Renal cortical epithelial cell (primary cell): ENCODE results near the gene OR52J3. TPM values are rescaled to one million over a fixed set of nuclear protein-coding genes. Genes with fewer than 3 reads are reported as not detected.
"Not testable (repeated sequence)": the region's sequence is repeated elsewhere in the genome, so short reads cannot be mapped to it uniquely, and the experiment has no call there.

ENCODE experiments used
- DNase-seq: peaks from one replicate; pipeline ENCODE4 v3.0.0-alpha.2; 2011; ENCODE audit warnings: low read depth
- total RNA-seq: library from RNA; depleted of rRNA; stranded (reverse); fragments of >200 nt; gene quantifications from 2 replicates; pipeline ENCODE4 v1.2.3, GENCODE V29; 2014

OR52J3 gene
- not detected in 2 replicates for total RNA-seq

DNA sequence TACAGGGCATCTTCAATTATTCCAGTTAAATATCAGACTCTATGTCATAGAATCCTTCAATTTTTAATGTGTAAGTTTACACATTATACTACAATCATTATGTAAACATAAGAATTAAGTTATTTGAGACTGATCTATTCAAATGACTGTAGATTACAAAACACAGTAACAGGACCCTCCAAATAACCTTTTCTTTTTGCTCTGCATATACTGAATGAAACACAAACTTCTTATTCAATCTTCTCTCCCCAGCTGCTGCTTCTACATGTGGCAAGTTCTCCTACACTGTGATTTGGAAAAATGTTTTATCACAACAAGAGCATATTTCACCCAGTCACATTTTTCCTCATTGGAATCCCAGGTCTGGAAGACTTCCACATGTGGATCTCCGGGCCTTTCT lies at the start of gene OR52J3:
Gene OR52J3 (plus strand): TSS at position 301 of the 400 bp plus-strand sequence. CDS start 0 bp downstream, at position 301.
- DNase-seq = no peak

DNA sequence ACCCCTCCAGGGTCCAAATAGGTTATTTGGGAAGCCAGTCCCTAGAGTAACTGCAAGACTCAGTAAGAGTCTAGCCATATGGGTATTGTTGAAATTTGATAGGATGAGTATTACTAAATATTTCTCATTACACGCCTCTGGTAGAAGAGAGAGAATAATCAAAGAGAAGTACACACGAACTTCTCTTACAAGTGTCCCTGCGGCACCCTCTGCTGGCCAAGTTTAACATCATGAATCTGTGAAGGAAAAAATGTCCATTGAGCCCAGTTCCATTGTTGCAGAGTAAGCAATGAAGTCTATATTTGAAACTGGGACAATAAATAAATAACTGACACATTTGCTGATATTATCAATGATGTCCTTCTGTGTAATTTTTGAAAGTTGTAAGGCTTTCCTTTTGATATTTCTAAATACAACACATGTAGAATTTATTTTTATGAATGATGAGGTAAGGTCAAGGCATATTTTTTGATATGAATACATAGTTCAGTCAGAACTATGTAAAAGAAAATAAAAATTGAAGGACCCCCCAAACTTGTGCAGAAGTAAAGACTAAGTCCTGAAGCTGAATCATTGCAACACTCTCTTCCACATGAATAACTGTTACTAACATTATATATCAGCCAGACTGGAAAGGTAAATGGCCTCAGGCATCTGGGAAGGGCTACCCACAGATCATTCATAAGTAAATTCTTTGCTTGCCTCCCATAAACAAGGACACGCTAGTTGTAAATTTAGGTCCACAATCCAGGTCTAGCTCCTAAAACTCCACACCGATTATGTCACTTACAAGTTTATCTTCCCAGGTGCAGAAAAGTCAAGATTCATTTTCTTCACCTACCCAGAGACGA lies 41.7 kb upstream of the OR52J3 start:
- DNase-seq = peak; percentile 58

DNA sequence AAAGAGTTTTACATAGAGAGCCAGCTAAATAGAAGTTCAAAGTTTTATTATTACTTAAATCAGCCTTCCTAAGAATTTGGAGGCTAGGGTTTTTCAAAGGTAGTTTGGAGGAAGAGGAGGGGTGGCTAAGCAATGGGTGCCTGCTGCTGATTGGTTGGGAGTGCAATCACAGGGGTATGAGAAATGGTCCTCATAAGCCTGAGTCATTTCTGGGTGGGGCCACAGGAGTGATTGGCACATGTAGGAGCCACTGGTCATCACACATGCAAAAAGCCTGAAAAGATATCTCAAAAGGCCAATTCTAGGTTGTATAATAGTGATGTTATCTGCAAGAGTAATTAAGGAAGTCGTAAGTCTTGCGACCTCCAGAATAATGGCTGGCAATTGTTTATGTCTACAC lies 38.8 kb upstream of the OR52J3 start:
- DNase-seq = no peak

DNA sequence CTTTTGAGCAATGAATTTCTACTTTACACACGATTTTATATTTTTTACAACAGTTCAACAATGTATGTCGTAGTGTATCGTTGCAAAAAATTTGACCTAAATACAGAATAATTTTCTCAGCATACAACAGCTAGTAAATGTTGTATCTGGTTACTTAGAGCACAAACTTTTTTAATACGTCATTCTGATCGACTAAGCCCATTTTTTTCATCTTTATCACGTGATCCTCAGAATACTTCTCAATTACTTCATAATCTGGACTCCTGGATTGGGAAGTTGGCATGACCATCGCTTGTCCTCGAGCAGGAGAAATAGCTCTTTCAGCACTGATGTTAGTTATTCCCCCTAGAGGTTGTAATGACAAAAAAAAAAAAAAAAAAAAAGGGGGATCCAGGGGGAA lies 35.1 kb upstream of the OR52J3 start:
- DNase-seq = no peak

DNA sequence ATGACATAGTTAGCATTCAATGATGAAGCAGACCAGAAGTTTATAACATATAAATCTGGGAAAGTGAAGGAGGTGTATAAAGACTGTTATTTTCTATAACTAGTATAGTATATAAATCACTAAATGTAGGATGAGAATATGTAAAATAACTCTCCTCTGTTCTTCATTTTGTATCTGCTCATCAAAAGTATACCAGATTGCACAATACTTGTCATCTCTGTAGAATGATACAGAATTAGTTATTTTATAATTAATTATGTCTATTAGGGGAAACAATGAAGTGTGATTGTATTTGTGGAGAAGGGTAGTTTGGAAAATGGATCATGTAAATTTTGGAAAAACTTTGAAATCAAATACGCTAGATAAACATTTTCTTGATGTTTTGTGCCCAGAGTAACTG lies 33.3 kb upstream of the OR52J3 start:
- no peak for DNase-seq

DNA sequence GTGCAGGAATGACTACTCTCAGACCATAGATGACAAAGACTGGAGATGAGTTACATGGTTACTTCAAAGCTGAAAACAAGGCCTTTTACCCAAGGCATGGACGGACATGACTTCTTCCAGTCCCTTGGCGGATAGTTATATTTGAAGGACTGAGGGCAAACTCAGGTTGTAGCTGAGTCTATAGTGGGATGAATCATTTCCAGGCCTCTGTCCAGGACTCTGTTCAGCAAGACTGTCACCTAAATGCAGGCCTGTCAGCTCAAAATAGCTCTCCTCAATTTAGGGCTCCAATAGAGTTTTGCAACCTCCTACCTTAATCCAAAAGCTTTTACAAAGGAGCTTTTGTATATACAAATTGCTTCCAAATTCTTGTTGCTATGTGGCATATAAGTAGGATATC lies 24.3 kb upstream of the OR52J3 start:
- DNase-seq = no peak

DNA sequence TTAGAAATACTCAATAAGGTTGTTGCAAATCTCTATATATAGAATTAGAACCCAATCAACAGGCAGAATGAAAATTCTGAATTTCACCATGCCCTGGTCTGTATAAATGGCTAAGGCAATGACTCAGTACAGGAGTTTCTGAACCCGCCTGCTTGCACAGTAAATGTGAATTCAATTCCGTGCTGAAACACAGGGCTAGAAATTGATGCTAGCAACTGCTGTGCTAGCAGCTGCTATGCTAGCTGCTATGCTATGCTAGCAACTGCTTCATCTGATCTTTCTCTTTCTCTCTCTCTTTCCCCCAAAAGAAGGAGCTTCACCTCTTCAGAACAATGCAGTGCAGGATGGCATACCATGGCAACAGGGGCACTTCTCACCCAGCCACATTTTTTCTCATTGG lies 9.7 kb upstream of the OR52J3 start:
- no peak for DNase-seq

DNA sequence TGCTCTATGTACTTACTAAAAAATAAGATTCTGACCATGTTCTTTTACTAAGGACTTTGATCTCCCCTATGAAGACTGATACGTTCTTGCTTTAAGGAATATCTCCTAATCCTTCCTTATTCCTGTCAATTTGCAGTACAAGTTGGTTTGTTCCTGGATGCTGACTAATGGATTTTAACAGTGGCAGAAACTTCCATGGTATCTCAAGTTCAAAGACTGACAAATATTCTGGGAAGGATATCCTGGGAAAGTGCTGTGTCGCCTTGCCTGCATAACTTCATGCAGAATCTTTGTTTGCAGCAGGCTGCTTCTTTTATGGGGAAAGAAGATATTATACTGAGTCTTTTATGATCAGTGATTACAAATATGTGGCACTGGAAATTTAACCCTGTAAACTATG lies 8.4 kb upstream of the OR52J3 start:
- no peak for DNase-seq

DNA sequence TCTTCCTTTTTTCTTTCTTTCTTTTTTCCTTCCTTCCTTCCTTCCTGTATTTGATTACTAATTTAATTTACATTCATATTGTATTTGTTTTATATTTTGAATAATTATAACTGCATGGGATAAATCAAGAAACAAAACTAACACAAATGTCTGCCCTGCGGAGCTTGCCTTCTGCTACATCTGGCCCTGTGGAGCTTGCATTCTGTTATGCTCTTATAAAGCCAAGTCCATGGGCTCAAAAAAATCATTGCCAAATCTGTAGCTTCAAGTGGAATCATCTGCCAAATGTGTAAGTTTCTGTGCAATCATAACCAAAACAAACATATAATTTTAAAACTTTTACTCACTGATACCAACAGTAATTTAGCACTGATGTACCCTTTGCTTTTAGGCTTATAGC lies 8.0 kb upstream of the OR52J3 start:
- DNase-seq = no peak

DNA sequence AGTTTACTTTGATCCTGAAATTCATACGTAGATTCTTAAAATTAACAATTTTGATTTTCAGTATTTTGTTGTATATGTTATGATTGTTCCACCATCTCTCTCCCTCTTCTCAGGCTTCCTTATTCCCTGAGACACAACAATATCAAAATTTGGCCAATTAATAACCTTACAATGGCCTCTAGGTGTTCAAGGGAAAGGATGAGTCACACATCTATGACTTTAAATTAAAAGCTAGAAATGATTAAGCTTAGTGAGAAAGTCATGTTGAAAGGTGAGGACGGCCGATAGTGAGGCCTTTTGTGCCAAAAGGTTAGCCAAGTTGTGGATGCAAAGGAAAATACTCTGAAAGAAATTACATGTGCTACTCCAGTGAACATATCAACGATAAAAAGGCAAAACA lies 5.5 kb upstream of the OR52J3 start:
- peak; percentile 54 for DNase-seq

DNA sequence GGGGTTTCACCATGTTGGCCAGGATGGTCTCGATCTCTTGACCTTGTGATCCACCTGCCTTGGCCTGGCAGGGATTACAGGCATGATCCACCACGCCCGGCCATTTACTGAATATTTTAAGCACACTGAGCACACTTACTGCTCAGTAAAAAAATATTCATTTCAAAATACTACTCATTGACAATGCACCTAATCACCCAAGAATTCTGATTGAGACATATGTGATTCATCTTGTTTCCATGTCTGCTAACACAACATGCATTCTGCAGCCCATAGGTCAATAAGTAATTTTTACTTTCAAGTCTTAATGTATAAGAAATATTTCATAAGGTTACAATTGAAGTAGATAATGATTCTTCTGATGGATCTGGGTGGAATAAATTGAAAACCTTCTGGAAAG lies 4.2 kb upstream of the OR52J3 start:
- DNase-seq = no peak

DNA sequence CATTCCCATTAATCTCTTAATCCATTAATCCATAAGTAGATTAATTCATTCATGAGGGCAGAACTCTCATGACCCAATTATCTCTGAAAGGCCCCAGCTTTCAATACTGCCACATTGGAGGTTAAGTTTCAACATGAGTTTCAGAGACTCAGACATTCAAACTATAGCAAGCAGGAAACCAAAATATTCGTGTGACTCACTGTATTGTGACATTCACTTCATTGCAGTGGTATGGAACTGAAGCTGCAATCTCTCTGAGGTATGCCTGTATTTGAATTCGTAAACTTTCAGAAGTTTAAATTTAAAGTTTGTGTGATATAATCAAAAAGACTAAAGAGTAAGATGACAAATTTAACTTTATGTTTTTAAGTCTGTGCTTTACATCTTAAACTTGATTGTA lies 2.9 kb upstream of the OR52J3 start:
- peak; percentile 43 for DNase-seq

DNA sequence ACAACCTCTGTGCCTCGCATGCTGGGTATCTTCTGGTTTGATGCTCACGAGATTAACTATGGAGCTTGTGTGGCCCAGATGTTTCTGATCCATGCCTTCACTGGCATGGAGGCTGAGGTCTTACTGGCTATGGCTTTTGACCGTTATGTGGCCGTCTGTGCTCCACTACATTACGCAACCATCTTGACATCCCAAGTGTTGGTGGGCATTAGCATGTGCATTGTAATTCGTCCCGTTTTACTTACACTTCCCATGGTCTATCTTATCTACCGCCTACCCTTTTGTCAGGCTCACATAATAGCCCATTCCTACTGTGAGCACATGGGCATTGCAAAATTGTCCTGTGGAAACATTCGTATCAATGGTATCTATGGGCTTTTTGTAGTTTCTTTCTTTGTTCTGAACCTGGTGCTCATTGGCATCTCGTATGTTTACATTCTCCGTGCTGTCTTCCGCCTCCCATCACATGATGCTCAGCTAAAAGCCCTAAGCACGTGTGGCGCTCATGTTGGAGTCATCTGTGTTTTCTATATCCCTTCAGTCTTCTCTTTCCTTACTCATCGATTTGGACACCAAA lies 516 bp downstream of the OR52J3 start:
- no peak for DNase-seq

DNA sequence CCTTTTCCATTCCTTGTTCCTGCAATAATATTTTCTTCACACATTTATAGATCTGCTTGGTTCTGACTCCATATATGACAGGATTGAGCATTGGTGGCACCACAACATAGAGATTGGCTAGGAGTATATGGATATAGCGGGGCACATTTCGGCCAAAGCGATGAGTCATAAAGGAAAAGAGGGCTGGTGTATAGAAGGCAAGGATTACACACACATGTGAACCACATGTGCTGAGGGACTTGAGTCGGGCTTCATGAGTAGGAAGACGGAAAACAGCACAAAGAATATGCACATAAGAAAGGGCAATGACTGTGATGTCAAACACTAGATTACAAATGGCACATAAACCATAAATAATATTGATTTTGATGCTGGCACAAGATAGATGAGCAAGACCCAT lies 12.4 kb downstream of the OR52J3 start:
- not testable (repeated sequence) for DNase-seq

DNA sequence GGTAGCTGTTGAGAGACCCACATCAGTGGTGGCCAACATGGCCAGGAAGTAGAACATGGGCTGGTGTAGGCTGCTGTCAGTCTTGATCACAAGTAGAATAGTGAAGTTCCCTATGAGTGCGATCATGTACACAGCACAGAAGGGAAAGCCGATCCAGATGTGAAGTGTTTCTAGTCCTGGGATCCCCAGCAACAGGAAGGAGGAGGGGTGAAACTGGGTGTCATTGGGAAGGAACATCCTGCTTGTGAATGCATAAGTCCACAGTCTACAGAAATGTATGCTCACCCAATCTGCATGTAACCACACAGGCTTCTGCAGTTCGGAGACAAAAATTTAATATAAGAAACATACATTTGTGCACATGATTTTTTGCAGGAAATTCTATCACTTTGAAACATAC lies 13.1 kb downstream of the OR52J3 start, which contains the start of gene OR52E2:
Gene OR52E2 (minus strand): TSS at position 237 of the 400 bp plus-strand sequence. CDS start 0 bp downstream, at position 237.
- no peak for DNase-seq

DNA sequence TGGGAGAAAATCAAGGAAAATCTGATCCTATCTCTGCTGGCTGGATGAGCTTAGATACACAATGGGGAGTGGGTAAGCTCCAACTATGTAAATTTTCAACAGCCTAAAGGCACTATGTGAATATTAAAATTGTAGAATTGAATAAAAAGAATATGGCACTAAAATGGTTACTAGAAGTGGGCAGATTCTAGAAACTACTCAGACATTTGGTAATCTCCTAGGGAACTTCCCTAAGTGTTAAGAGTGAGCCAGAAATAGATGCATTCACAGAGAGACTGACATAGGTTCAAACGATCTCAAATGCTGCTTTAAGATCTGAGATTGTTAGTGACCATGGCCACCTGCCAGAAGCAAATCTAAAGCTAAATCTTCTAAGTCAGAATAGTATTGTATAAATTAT lies 18.7 kb downstream of the OR52J3 start:
- DNase-seq = no peak

DNA sequence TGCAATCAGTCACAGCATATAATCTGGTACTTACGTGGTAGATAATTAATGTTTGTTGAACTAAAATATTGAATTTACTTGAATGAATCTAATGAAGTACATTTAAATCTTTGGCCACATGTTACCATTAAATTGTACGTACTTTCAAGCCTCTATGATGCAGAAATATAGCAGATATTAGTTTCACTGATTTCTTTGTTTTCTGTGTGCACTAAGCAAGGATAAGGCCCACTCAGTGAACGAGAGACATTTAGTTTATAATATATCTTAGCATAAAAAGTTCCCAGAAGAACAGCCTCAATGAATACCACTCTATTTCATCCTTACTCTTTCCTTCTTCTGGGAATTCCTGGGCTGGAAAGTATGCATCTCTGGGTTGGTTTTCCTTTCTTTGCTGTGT lies 22.9 kb downstream of the OR52J3 start, which contains the start of gene OR52E1:
Gene OR52E1 (plus strand): TSS at position 301 of the 400 bp plus-strand sequence.
- DNase-seq = no peak

DNA sequence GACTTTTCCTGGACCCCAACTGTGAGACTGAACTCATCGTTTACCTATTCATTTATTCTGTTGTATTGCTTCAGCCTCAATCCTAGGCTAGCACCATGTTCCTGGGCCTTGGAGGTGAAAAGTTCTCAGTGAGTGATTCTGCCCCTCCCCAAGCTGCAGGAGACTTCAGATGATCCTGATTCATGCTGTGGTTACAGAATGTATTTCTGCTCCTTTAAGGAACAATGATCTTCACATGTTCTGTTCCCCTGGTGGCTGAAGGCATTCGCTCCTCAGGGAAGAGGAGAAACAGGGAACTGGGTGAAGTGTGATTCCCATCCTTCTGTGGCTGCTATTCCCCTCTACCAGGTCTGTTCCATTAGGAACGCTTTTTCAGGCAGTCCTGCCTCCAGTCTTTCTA lies 25.5 kb downstream of the OR52J3 start:
- peak; percentile 40 for DNase-seq

DNA sequence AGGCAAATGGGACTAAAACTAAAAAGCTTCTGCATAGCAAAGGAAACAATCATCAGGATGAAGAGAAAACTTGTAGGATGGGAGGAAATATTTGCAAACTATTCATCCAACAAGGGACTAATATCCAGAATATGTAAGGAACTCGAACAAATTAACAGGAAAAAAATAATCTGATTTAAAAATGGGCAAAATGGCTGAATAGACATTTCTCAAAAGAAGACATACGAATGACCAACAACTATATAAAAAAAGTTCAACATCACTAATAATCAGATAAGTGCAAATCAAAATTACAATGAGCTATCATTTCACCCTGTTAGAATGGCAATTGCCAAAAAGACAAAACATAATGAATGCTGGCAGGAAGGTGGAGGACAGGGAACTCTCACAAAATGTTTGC lies 35.1 kb downstream of the OR52J3 start:
- DNase-seq = no peak

DNA sequence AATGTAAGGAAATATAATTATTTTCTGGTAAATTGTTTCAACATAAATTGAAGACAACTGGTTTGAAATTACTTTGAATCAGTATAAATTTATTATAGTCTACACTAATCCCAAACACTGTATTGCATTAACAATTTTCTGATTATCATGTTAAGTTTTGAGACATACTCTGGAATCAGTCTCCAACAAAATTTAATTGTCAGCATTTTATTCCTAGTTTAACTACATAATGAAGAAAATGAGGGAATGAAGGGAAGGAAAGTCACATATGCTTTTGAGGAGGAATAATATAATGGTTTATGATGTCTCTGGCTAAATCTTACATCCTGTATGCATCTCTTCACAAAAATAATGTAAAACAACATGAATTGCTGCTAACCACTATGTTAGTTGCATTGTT lies 37.3 kb downstream of the OR52J3 start:
- DNase-seq = no peak

DNA sequence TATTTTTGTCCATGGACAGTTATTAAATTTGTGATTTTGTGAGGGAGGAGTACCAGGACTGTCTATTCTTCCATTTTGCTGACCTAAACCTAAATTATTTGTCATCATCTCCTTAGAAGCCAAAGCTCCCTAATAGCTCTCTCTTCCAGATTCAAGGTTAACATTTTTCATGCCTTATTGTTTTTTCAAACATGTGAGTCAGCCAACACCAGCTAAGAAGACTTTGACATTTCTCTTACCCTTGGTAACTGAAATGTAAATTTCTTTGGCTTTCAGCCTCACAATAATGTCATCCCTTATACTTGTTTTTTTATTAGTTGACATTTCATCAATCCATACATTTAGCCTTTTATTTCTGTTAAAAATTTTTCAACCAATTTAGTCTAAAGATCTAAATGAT lies 42.2 kb downstream of the OR52J3 start:
- DNase-seq = peak; percentile 18

DNA sequence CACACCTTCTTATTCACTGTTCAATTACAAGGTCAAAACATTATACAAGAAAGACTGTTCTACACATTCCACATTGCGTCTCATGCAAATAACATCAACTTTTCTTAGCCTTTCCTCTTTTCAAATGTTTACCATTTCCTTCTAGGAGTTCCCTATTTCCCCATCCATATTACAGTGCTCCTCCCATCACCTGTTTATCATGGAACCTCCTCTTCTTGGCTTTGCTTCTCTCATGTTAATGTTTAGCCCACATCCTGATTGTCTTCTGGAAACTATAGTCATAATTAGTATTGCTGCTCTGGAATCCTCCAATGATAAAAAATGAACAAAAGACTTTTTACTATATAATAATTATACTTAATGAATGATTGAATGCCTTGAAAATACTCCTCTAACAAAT lies 44.3 kb downstream of the OR52J3 start:
- DNase-seq = no peak

DNA sequence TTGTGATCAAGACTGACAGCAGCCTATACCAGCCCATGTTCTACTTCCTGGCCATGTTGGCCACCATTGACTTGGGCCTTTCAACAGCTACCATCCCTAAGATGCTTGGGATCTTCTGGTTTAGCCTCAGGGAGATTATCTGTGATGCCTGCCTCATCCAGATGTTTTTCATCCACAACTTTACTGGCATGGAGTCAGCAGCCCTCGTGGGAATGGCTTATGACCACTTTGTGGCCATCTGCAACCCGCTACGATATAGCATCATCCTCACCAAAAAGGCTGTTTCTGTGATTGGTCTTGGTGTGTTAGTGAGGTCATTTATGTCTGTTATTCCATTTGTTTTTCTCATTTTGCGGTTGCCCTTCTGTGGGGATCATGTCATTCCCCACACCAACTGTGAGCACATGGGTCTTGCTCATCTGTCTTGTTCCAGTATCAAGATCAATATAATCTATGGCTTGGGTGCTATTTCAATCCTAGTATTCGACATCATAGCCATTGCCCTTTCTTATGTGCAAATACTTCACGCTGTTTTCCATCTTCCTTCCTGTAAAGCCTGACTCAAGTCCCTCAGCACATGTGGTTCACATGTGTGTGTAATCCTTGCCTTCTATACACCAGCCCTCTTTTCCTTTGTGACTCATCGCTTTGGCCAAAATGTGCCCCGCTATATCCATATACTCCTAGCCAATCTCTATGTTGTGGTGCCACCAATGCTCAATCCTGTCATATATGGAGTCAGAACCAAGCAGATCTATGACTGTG lies 46.7 kb downstream of the OR52J3 start:
- DNase-seq = no peak
